SK-N-SH (cell line): ENCODE results near the gene ITGAV. TPM values are rescaled to one million over a fixed set of nuclear protein-coding genes. Genes with fewer than 3 reads are reported as not detected.

ENCODE experiments used
- CTCF ChIA-PET: fragments of 300-600, 350-600 bp; formaldehyde crosslinking; extraction: SDS; loops from one replicate; lab custom pipeline; 2021; lab: Yijun Ruan, JAX
- POLR2A ChIA-PET: fragments of 350-600 bp; sonication (Branson Sonifier 250); formaldehyde crosslinking; extraction: SDS; loops from one replicate; lab custom pipeline; 2020; ENCODE audit warnings: antibody characterized with exemption, inconsistent platforms; lab: Yijun Ruan, JAX
- DNase-seq: peaks from one replicate; pipeline ENCODE4 v3.0.0; 2012
- H2AFZ ChIP-seq: fragments of 200-600 bp; sonication (generic); 2 replicates; pipeline ENCODE4 v1.8.1; 2016; ENCODE audit warnings: antibody characterized with exemption, mild to moderate bottlenecking, low read depth
- H3F3A ChIP-seq: fragments of 200-600 bp; sonication (generic); replicated peaks from 2 replicates; pipeline ENCODE3; 2016; ENCODE audit warnings: antibody characterized with exemption, mild to moderate bottlenecking; ENCODE audit not compliant: insufficient read depth
- H3K27ac ChIP-seq, 2 experiments: fragments of 200-500 bp in 1 of 2; fragments of 200-600 bp in 1 of 2; sonication (Bioruptor generic) in 1 of 2; sonication (generic), shearing (Covaris generic) in 1 of 2; 2 replicates each; pipeline versions ENCODE4 v1.5.1 to v1.6.1; 2014 to 2016; ENCODE audit warnings: low read depth in 2 of 2, inconsistent platforms in 1 of 2, low read length in 1 of 2, mild to moderate bottlenecking in 1 of 2, mixed read lengths in 1 of 2
- H3K27me3 ChIP-seq: fragments of 200-600 bp; sonication (generic), shearing (Covaris generic); 2 replicates; pipeline ENCODE4 v1.6.1; 2016; ENCODE audit warnings: mixed run types; ENCODE audit not compliant: insufficient read depth
- H3K36me3 ChIP-seq, 2 experiments: fragments of 200-500 bp in 1 of 2; fragments of 200-600 bp in 1 of 2; sonication (Bioruptor generic) in 1 of 2; sonication (generic) in 1 of 2; replicated peaks in 1 of 2; 2 replicates each; pipeline versions ENCODE3 to v1.5.1; 2014 to 2016; ENCODE audit warnings: low read length in 1 of 2, mild to moderate bottlenecking in 1 of 2; ENCODE audit not compliant: insufficient read depth in 2 of 2, control insufficient read depth in 1 of 2
- H3K4me1 ChIP-seq, 2 experiments: fragments of 200-500 bp in 1 of 2; fragments of 200-600 bp in 1 of 2; sonication (Bioruptor generic) in 1 of 2; sonication (generic), shearing (Covaris generic) in 1 of 2; 2 replicates each; pipeline versions ENCODE4 v1.5.1 to v1.6.1; 2014 to 2016; ENCODE audit warnings: low read depth in 1 of 2, low read length in 1 of 2, mixed run types in 1 of 2; ENCODE audit not compliant: insufficient read depth in 2 of 2, control insufficient read depth in 1 of 2
- H3K4me2 ChIP-seq: fragments of 200-600 bp; sonication (generic), shearing (Covaris generic); 2 replicates; pipeline ENCODE4 v1.6.1; 2017; ENCODE audit warnings: mixed run types
- H3K4me3 ChIP-seq, 2 experiments: fragments of 200-500 bp in 1 of 2; fragments of 200-600 bp in 1 of 2; sonication (Bioruptor generic) in 1 of 2; sonication (generic), shearing (Covaris generic) in 1 of 2; 2 replicates each; pipeline versions ENCODE4 v1.5.1 to v1.8.1; 2014 to 2016; ENCODE audit warnings: low read depth in 2 of 2, inconsistent platforms in 1 of 2, low read length in 1 of 2, mild to moderate bottlenecking in 1 of 2, mixed read lengths in 1 of 2, moderate library complexity in 1 of 2
- H3K79me2 ChIP-seq: fragments of 200-600 bp; sonication (generic); 2 replicates; pipeline ENCODE4 v1.8.1; 2017; ENCODE audit warnings: mild to moderate bottlenecking; ENCODE audit not compliant: insufficient read depth
- H3K9ac ChIP-seq: fragments of 200-600 bp; sonication (generic); 2 replicates; pipeline ENCODE4 v1.6.1; 2017; ENCODE audit warnings: mixed run types
- H3K9me2 ChIP-seq: fragments of 200-600 bp; sonication (generic); 2 replicates; pipeline ENCODE4 v1.6.1; 2017; ENCODE audit warnings: mixed run types
- H3K9me3 ChIP-seq: fragments of 200-600 bp; sonication (generic); 2 replicates; pipeline ENCODE4 v1.6.1; 2017; ENCODE audit warnings: mixed run types, mild to moderate bottlenecking, moderate library complexity
- H4K20me1 ChIP-seq: fragments of 200-600 bp; sonication (generic); 2 replicates; pipeline ENCODE4 v1.6.1; 2017; ENCODE audit warnings: mild to moderate bottlenecking, mixed run types; ENCODE audit not compliant: insufficient read depth
- CHD2 ChIP-seq: fragments of 150-350 bp; IDR thresholded peaks from 2 replicates; pipeline ENCODE4 v1.6.1; 2018; ENCODE audit warnings: low read length; ENCODE audit not compliant: partially characterized antibody
- EZH2phosphoT487 ChIP-seq: fragments of 200-600 bp; sonication (generic); IDR thresholded peaks from 2 replicates; pipeline ENCODE4 v1.6.1; 2017; ENCODE audit warnings: low read depth, mixed run types, mild to moderate bottlenecking, antibody characterized with exemption, moderate library complexity, borderline replicate concordance
- GABPA ChIP-seq: IDR thresholded peaks from 2 replicates; pipeline ENCODE4 v1.4.0; 2012; ENCODE audit warnings: low read depth, mild to moderate bottlenecking
- GATA2 ChIP-seq: sonication (generic); formaldehyde crosslinking; IDR thresholded peaks from 2 replicates; pipeline ENCODE4 v1.5.0; 2020; ENCODE audit warnings: mild to moderate bottlenecking, missing genetic modification reagents
- JUND ChIP-seq: IDR thresholded peaks from 2 replicates; pipeline ENCODE4 v1.4.0; 2012
- NRF1 ChIP-seq: IDR thresholded peaks from 2 replicates; pipeline ENCODE4 v1.6.1; 2012; ENCODE audit warnings: low read depth, mild to moderate bottlenecking, low read length
- RAD21 ChIP-seq: IDR thresholded peaks from 2 replicates; pipeline ENCODE4 v1.6.1; 2012; ENCODE audit warnings: mild to moderate bottlenecking, low read length
- SMC3 ChIP-seq: IDR thresholded peaks from 2 replicates; pipeline ENCODE4 v1.6.1; 2012; ENCODE audit warnings: low read depth, low read length, improper control_type of control experiment
- TCF12 ChIP-seq: IDR thresholded peaks from 2 replicates; pipeline ENCODE4 v1.4.0; 2012
- TEAD4 ChIP-seq: IDR thresholded peaks from 2 replicates; pipeline ENCODE4 v1.4.0; 2012; ENCODE audit warnings: mild to moderate bottlenecking, borderline replicate concordance; ENCODE audit not compliant: insufficient read depth
- WGBS: methylation state at CpG from one replicate; pipeline ENCODE4 v1.1.6; 2017; ENCODE audit warnings: low lambda C conversion rate; 5-methylcytosine and 5-hydroxymethylcytosine counted together
- polyA plus RNA-seq, 3 experiments: library from polyadenylated mRNA; depleted of rRNA; stranded (reverse); fragments of >200 nt; gene quantifications; 2 replicates each; pipeline ENCODE4 v1.2.3, GENCODE V29; 2012
- TF ChIP-seq, protein P1 (sequence below): IDR thresholded peaks from 2 replicates; pipeline ENCODE4 v1.4.0; 2012; ENCODE audit warnings: low read depth, borderline replicate concordance
- TF ChIP-seq, protein P2 (sequence below): IDR thresholded peaks from 2 replicates; pipeline ENCODE4; 2012
- TF ChIP-seq, protein P3 (sequence below): fragments of 200-600 bp; sonication (generic); IDR thresholded peaks from 2 replicates; pipeline ENCODE4 v1.6.1; 2017; ENCODE audit warnings: antibody characterized with exemption, mild to moderate bottlenecking, moderate library complexity
- TF ChIP-seq, protein P4 (sequence below): IDR thresholded peaks from 2 replicates; pipeline ENCODE4 v1.6.1; 2012; ENCODE audit warnings: mild to moderate bottlenecking, low read depth, low read length, moderate library complexity
- TF ChIP-seq, protein P5 (sequence below): fragments of 150-350 bp; IDR thresholded peaks from 2 replicates; pipeline ENCODE4 v1.6.1; 2016; ENCODE audit warnings: mild to moderate bottlenecking, low read depth, low read length
- TF ChIP-seq, protein P6 (sequence below): IDR thresholded peaks from 2 replicates; pipeline ENCODE4 v1.4.0; 2012; ENCODE audit warnings: low read depth

The ITGAV gene
- polyA plus RNA-seq, 1 of the 3 experiments (the other 2 are of a cell fraction) = 24.3 TPM

DNA sequence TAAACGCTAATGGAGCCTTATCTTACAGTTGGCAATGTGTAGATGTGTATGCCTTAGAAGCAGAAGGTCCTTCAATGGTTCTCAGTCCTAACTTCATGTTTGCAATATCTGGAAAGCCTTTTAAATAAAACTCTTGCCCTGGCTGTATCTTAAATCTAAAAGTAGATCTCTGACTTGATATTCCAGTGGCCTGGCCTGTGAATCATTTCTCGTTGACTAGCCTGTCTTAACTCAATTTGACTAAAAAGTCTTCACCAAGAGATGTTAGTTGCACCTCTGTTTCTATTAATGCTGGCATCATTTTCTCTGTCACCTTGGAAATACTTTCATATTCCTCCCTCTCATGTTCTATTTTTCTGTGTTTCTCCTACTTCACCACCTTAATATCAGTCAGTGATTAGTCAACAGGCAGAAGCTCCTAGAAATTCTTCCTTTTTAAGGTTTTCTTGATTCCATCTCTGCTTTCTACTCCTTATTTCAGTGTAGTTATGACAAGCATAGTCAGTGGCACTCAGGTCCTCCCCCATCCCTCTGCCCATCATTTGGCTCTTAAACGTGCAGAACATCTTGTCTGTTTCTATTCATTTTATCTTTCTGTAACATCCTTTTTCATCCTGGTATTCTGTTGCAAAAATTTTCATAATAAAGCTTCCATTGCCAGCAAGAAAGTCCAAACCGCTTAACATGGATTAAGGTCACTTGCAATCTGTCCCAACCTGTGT lies 4.3 kb downstream of the ITGAV start:
- H3K4me2 ChIP-seq = peak overlapping the region; percentile 31; the same call in 1 of the 2 replicates
- TF ChIP-seq TCF12 = peak; percentile 75
- TF ChIP-seq GATA2 (CRISPR knock-in tag) = no peak
- TF ChIP-seq, protein P1, sequence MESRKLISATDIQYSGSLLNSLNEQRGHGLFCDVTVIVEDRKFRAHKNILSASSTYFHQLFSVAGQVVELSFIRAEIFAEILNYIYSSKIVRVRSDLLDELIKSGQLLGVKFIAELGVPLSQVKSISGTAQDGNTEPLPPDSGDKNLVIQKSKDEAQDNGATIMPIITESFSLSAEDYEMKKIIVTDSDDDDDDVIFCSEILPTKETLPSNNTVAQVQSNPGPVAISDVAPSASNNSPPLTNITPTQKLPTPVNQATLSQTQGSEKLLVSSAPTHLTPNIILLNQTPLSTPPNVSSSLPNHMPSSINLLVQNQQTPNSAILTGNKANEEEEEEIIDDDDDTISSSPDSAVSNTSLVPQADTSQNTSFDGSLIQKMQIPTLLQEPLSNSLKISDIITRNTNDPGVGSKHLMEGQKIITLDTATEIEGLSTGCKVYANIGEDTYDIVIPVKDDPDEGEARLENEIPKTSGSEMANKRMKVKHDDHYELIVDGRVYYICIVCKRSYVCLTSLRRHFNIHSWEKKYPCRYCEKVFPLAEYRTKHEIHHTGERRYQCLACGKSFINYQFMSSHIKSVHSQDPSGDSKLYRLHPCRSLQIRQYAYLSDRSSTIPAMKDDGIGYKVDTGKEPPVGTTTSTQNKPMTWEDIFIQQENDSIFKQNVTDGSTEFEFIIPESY = no peak
- 0 out of 2 replicates have a peak, but pooled peaks have one; percentile 23 for TF ChIP-seq JUND
- TF ChIP-seq, protein P2, sequence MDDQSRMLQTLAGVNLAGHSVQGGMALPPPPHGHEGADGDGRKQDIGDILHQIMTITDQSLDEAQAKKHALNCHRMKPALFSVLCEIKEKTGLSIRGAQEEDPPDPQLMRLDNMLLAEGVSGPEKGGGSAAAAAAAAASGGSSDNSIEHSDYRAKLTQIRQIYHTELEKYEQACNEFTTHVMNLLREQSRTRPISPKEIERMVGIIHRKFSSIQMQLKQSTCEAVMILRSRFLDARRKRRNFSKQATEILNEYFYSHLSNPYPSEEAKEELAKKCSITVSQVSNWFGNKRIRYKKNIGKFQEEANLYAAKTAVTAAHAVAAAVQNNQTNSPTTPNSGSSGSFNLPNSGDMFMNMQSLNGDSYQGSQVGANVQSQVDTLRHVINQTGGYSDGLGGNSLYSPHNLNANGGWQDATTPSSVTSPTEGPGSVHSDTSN = peak; percentile 52
- H3K9me2 ChIP-seq = no peaks in the 10 kb centered on the region
- no peak overlapping the region for H3K9ac ChIP-seq
- H3K4me3 ChIP-seq = no peak overlapping the region
- no peaks in the 10 kb centered on the region for H3K36me3 ChIP-seq
- ChIA-PET CTCF (interaction anchor here (0.7 kb wide), 1 partner anchor 47 kb away, joined by 3 read pairs; no protein-coding TSS in a partner anchor), POLR2A (no interaction called here)
- WGBS = 53% methylated on average over 4 of the region's 4 CpGs
- no peak for DNase-seq
- H4K20me1 ChIP-seq = peaks cover 45% of the 10 kb centered on the region
- peaks cover 14 to 27% of the 10 kb centered on the region in 2 experiments; a peak in 3 of 4 replicates for H3K4me1 ChIP-seq
- peaks cover 17% of the 10 kb centered on the region for H3F3A ChIP-seq
- H2AFZ ChIP-seq = 0 out of 2 replicates have a peak overlapping the region, but pooled peaks have one; percentile 7
- no peaks in the 10 kb centered on the region for H3K27me3 ChIP-seq
- no peaks in the 10 kb centered on the region; the same call in 1 of the 2 replicates for H3K9me3 ChIP-seq
- peak overlapping the region; percentile 22 to 48 for H3K27ac ChIP-seq
- peaks cover 100% of the 10 kb centered on the region for H3K79me2 ChIP-seq

DNA sequence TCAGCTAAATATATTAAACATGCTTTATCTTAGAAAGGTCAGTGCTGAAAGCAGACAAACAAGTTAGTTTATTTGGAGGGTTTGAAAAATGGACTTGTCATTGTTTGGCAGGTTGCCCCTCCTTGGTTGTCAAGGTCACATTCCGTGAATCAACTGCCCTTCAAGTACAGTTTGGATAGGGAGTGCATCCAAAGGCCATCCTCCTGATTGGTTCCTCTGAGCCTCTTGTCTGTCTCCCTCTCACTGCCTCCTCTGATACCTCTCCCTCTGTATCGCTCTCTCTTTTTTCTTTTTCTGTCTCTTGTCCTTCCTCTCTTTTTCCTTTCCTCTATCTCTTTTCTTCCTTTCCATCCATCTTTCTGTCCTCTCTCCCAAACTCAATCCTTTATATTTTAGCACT lies 5.4 kb downstream of the ITGAV start:
- no peak for DNase-seq
- Histone ChIP-seq H3K4me1 (peaks cover 14 to 27% of the 10 kb centered on the region in 2 experiments; a peak in 3 of 4 replicates), H4K20me1 (peaks cover 53% of the 10 kb centered on the region), H3F3A (peaks cover 18% of the 10 kb centered on the region), H3K27me3 (no peaks in the 10 kb centered on the region), H3K9me3 (no peaks in the 10 kb centered on the region; the same call in 1 of the 2 replicates), H2AFZ (no peak overlapping the region), H3K4me2 (0 out of 2 replicates have a peak overlapping the region, but pooled peaks have one; percentile 31), H3K4me3 (no peak overlapping the region), H3K9ac (no peak overlapping the region), H3K9me2 (no peaks in the 10 kb centered on the region), H3K79me2 (peaks cover 100% of the 10 kb centered on the region), H3K36me3 (no peaks in the 10 kb centered on the region), H3K27ac (peak overlapping the region in 1 of 2 experiments; percentile 48; a peak in 1 of 4 replicates)
- WGBS = 60% methylated on average over 2 of the region's 2 CpGs
- ChIA-PET CTCF (no interaction called here), POLR2A (no interaction called here)
- no peak for TF ChIP-seq RAD21
- TF ChIP-seq, protein P3, sequence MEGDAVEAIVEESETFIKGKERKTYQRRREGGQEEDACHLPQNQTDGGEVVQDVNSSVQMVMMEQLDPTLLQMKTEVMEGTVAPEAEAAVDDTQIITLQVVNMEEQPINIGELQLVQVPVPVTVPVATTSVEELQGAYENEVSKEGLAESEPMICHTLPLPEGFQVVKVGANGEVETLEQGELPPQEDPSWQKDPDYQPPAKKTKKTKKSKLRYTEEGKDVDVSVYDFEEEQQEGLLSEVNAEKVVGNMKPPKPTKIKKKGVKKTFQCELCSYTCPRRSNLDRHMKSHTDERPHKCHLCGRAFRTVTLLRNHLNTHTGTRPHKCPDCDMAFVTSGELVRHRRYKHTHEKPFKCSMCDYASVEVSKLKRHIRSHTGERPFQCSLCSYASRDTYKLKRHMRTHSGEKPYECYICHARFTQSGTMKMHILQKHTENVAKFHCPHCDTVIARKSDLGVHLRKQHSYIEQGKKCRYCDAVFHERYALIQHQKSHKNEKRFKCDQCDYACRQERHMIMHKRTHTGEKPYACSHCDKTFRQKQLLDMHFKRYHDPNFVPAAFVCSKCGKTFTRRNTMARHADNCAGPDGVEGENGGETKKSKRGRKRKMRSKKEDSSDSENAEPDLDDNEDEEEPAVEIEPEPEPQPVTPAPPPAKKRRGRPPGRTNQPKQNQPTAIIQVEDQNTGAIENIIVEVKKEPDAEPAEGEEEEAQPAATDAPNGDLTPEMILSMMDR = no peak
- no peak for TF ChIP-seq EZH2phosphoT487
- no peak for TF ChIP-seq GABPA
- TF ChIP-seq, protein P4, sequence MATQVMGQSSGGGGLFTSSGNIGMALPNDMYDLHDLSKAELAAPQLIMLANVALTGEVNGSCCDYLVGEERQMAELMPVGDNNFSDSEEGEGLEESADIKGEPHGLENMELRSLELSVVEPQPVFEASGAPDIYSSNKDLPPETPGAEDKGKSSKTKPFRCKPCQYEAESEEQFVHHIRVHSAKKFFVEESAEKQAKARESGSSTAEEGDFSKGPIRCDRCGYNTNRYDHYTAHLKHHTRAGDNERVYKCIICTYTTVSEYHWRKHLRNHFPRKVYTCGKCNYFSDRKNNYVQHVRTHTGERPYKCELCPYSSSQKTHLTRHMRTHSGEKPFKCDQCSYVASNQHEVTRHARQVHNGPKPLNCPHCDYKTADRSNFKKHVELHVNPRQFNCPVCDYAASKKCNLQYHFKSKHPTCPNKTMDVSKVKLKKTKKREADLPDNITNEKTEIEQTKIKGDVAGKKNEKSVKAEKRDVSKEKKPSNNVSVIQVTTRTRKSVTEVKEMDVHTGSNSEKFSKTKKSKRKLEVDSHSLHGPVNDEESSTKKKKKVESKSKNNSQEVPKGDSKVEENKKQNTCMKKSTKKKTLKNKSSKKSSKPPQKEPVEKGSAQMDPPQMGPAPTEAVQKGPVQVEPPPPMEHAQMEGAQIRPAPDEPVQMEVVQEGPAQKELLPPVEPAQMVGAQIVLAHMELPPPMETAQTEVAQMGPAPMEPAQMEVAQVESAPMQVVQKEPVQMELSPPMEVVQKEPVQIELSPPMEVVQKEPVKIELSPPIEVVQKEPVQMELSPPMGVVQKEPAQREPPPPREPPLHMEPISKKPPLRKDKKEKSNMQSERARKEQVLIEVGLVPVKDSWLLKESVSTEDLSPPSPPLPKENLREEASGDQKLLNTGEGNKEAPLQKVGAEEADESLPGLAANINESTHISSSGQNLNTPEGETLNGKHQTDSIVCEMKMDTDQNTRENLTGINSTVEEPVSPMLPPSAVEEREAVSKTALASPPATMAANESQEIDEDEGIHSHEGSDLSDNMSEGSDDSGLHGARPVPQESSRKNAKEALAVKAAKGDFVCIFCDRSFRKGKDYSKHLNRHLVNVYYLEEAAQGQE = no peak
- TF ChIP-seq, protein P5, sequence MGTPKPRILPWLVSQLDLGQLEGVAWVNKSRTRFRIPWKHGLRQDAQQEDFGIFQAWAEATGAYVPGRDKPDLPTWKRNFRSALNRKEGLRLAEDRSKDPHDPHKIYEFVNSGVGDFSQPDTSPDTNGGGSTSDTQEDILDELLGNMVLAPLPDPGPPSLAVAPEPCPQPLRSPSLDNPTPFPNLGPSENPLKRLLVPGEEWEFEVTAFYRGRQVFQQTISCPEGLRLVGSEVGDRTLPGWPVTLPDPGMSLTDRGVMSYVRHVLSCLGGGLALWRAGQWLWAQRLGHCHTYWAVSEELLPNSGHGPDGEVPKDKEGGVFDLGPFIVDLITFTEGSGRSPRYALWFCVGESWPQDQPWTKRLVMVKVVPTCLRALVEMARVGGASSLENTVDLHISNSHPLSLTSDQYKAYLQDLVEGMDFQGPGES = no peak
- no peak for TF ChIP-seq TEAD4
- TF ChIP-seq, protein P6, sequence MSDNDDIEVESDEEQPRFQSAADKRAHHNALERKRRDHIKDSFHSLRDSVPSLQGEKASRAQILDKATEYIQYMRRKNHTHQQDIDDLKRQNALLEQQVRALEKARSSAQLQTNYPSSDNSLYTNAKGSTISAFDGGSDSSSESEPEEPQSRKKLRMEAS = no peak
- no peak for TF ChIP-seq SMC3
- TF ChIP-seq CHD2 = no peak
- no peak for TF ChIP-seq NRF1
